BE2C (cell line): ENCODE measurements around the gene SLC17A3.

Experiments
- DNase-seq: peaks from one replicate; pipeline ENCODE4 v3.0.0-alpha.2; 2020
- H3K27me3 ChIP-seq: fragments of 250-450 bp; sonication (Bioruptor Pico); 2 replicates; pipeline ENCODE4 v1.5.1; 2020; ENCODE audit warnings: mild to moderate bottlenecking
- H3K36me3 ChIP-seq: fragments of 250-450 bp; sonication (Bioruptor Pico); 2 replicates; pipeline ENCODE4 v1.5.1; 2020; ENCODE audit warnings: mild to moderate bottlenecking
- H3K4me1 ChIP-seq: fragments of 250-450 bp; sonication (Bioruptor Pico); 2 replicates; pipeline ENCODE4 v1.5.1; 2020
- H3K4me3 ChIP-seq: 2 replicates; pipeline ENCODE4 v1.5.1; 2011; ENCODE audit warnings: low read depth, low read length
- H3K9me3 ChIP-seq: fragments of 250-450 bp; sonication (Bioruptor Pico); 2 replicates; pipeline ENCODE4 v1.5.1; 2020
- CTCF ChIP-seq: IDR thresholded peaks from 2 replicates; pipeline ENCODE4 v1.5.1; 2012; ENCODE audit warnings: mild to moderate bottlenecking, low read depth, low read length

Gene SLC17A3

GRCh38 chr6:25816252-25816651 lies 57.8 kb downstream of the SLC17A3 start:
- no peaks in the 10 kb centered on the region for H3K4me1 ChIP-seq
- H3K36me3 ChIP-seq, result no peaks in the 10 kb centered on the region
- no peaks in the 10 kb centered on the region for H3K9me3 ChIP-seq
- no peak for TF ChIP-seq CTCF
- DNase-seq, result no peak
- no peaks in the 10 kb centered on the region for H3K27me3 ChIP-seq
- H3K4me3 ChIP-seq, result no peak overlapping the region

- Histone ChIP-seq H3K36me3 (no peaks in the 10 kb centered on the region), H3K27me3 (no peaks in the 10 kb centered on the region), H3K4me1 (no peaks in the 10 kb centered on the region), H3K9me3 (no peaks in the 10 kb centered on the region), H3K4me3 (no peak overlapping the region)
- no peak for TF ChIP-seq CTCF
- no peak for DNase-seq
These were observed 58.8 kb downstream of the SLC17A3 start for GRCh38 chr6:25815194-25815593.

GRCh38 chr6:25804804-25805203 lies 69.2 kb downstream of the SLC17A3 start:
- no peaks in the 10 kb centered on the region for H3K36me3 ChIP-seq
- H3K4me3 ChIP-seq, result no peak overlapping the region
- DNase-seq, result no peak
- H3K27me3 ChIP-seq, result no peaks in the 10 kb centered on the region
- no peak for TF ChIP-seq CTCF
- H3K9me3 ChIP-seq, result no peaks in the 10 kb centered on the region
- no peaks in the 10 kb centered on the region for H3K4me1 ChIP-seq

- Histone ChIP-seq H3K27me3 (no peaks in the 10 kb centered on the region), H3K4me3 (no peak overlapping the region), H3K9me3 (no peaks in the 10 kb centered on the region), H3K4me1 (no peaks in the 10 kb centered on the region), H3K36me3 (no peaks in the 10 kb centered on the region)
- no peak for TF ChIP-seq CTCF
- no peak for DNase-seq
These were observed 72.6 kb downstream of the SLC17A3 start for GRCh38 chr6:25801436-25801835.
